CD14-positive monocyte (primary cell): ENCODE results near the gene CENPH. TPM values are rescaled to one million over a fixed set of nuclear protein-coding genes. Genes with fewer than 3 reads are reported as not detected.

Source experiments
- DNase-seq, 3 donors: peaks; one replicate each; pipeline ENCODE4 v3.0.0-alpha.2; 2011 to 2022
- H2AFZ ChIP-seq: 2 replicates; pipeline ENCODE4 v1.6.0; 2012; ENCODE audit warnings: mild to moderate bottlenecking, low read depth, low read length, inconsistent platforms; ENCODE audit not compliant: insufficient read depth, poor library complexity, severe bottlenecking
- H3K27ac ChIP-seq, 2 donors: 1 replicate in 1 of 2; 2 replicates in 1 of 2; pipeline ENCODE4 v1.5.1; 2012 to 2013; ENCODE audit warnings: low read length in 2 of 2, control low read depth in 1 of 2, inconsistent platforms in 1 of 2, low read depth in 1 of 2, mild to moderate bottlenecking in 1 of 2
- H3K27me3 ChIP-seq, 2 donors: one replicate each; pipeline versions ENCODE4 v1.6.0 to v1.6.1; 2011 to 2013; ENCODE audit warnings: low read length in 2 of 2; ENCODE audit not compliant: control insufficient read depth in 2 of 2, insufficient read depth in 2 of 2
- H3K36me3 ChIP-seq, 2 donors: replicated peaks in 1 of 2; 1 replicate in 1 of 2; 2 replicates in 1 of 2; pipeline versions ENCODE4 v1.5.1 to v1.6.1; 2012 to 2013; ENCODE audit warnings: low read length in 2 of 2, control low read depth in 1 of 2, inconsistent platforms in 1 of 2, mild to moderate bottlenecking in 1 of 2; ENCODE audit not compliant: insufficient read depth in 2 of 2, control insufficient read depth in 1 of 2
- H3K4me1 ChIP-seq, 2 donors: 1 replicate in 1 of 2; 2 replicates in 1 of 2; pipeline versions ENCODE4 v1.5.1 to v1.6.1; 2012 to 2013; ENCODE audit warnings: low read length in 2 of 2, control low read depth in 1 of 2, inconsistent platforms in 1 of 2, mild to moderate bottlenecking in 1 of 2, moderate library complexity in 1 of 2; ENCODE audit not compliant: insufficient read depth in 2 of 2, control insufficient read depth in 1 of 2
- H3K4me2 ChIP-seq: replicated peaks from 2 replicates; pipeline ENCODE3; 2012; ENCODE audit warnings: low read length, moderate library complexity, mild to moderate bottlenecking; ENCODE audit not compliant: poor library complexity, severe bottlenecking; ENCODE audit errors: extremely low read depth
- H3K4me3 ChIP-seq, 3 experiments: fragments of 200-600 bp in 1 of 3; sonication (generic) in 1 of 3; replicated peaks in 1 of 3; 1 replicate in 2 of 3; 2 replicates in 1 of 3; pipeline ENCODE4 v1.5.1; 2011 to 2013; ENCODE audit warnings: low read length in 3 of 3, mild to moderate bottlenecking in 3 of 3, control low read depth in 2 of 3, low read depth in 2 of 3, inconsistent platforms in 1 of 3, moderate library complexity in 1 of 3
- H3K79me2 ChIP-seq: 2 replicates; pipeline ENCODE4 v1.6.0; 2012; ENCODE audit warnings: mild to moderate bottlenecking, control low read depth, inconsistent platforms, low read length, moderate library complexity; ENCODE audit not compliant: insufficient read depth
- H3K9ac ChIP-seq: 2 replicates; pipeline ENCODE4 v1.6.0; 2017; ENCODE audit warnings: low read length, mild to moderate bottlenecking; ENCODE audit not compliant: insufficient read depth, poor library complexity, severe bottlenecking
- H3K9me3 ChIP-seq, 2 donors: replicated peaks in 1 of 2; 1 replicate in 1 of 2; 2 replicates in 1 of 2; pipeline versions ENCODE4 v1.5.1 to v1.6.1; 2012 to 2013; ENCODE audit warnings: low read length in 2 of 2, control low read depth in 1 of 2; ENCODE audit not compliant: control insufficient read depth in 1 of 2, insufficient read depth in 1 of 2
- H4K20me1 ChIP-seq: 2 replicates; pipeline ENCODE4 v1.6.0; 2012; ENCODE audit warnings: mild to moderate bottlenecking, low read length, control low read depth, moderate library complexity; ENCODE audit not compliant: insufficient read depth
- H3K27ac Mint-ChIP-seq, 7 donors: one replicate each; pipeline ENCODE4 v1.8.0; 2020; ENCODE audit warnings: mild to moderate bottlenecking in 7 of 7, mixed read lengths in 7 of 7, moderate library complexity in 6 of 7, inconsistent platforms in 2 of 7
- H3K27me3 Mint-ChIP-seq, 3 donors: one replicate each; pipeline ENCODE4 v1.8.0; 2021 to 2022; ENCODE audit warnings: low read depth in 3 of 3, mild to moderate bottlenecking in 3 of 3, mixed read lengths in 3 of 3, moderate library complexity in 3 of 3, inconsistent platforms in 1 of 3
- H3K36me3 Mint-ChIP-seq, 2 donors: one replicate each; pipeline ENCODE4 v1.8.0; 2020; ENCODE audit warnings: mixed read lengths in 2 of 2, inconsistent platforms in 1 of 2, mild to moderate bottlenecking in 1 of 2
- H3K4me1 Mint-ChIP-seq: one replicate; pipeline ENCODE4 v1.8.0; 2020; ENCODE audit warnings: mild to moderate bottlenecking, mixed read lengths
- H3K4me3 Mint-ChIP-seq, 2 donors: one replicate each; pipeline ENCODE4 v1.8.0; 2020; ENCODE audit warnings: mild to moderate bottlenecking in 2 of 2, mixed read lengths in 2 of 2, moderate library complexity in 1 of 2
- H3K9me3 Mint-ChIP-seq, 7 donors: one replicate each; pipeline ENCODE4 v1.8.0; 2020 to 2022; ENCODE audit warnings: mixed read lengths in 7 of 7, mild to moderate bottlenecking in 6 of 7, moderate library complexity in 6 of 7, inconsistent platforms in 2 of 7
- WGBS: methylation state at CpG from one replicate; pipeline ENCODE4 v1.1.5; 2013; ENCODE audit warnings: missing lambda C conversion rate; ENCODE audit not compliant: insufficient coverage; 5-methylcytosine and 5-hydroxymethylcytosine counted together
- intact Hi-C, 2 donors: fragments of 100-400 bp; cut with micrococcal nuclease; formaldehyde crosslinking; loops; one replicate each; pipeline versions ENCODE4 v1.15.0 to v1.15.1; 2023
- polyA plus RNA-seq, 3 donors: library from polyadenylated mRNA; depleted of rRNA in 1 of 3; unstranded in 2 of 3; stranded (reverse) in 1 of 3; fragments of 300-500 nt in 2 of 3; fragments of >200 nt in 1 of 3; fragmentation: Illumina TruSeq in 2 of 3; gene quantifications; 1 replicate in 2 of 3; 2 replicates in 1 of 3; pipeline ENCODE4 v1.2.3, GENCODE V29; 2012 to 2021
- TF ChIP-seq, protein P1 (sequence below): fragments of 200-600 bp; IDR thresholded peaks from one replicate; pipeline ENCODE4 v1.8.0; 2022; ENCODE audit warnings: antibody characterized with exemption, mild to moderate bottlenecking

Gene CENPH
- polyA plus RNA-seq, 3 donors, result 0.57 to 0.73 (median 0.61) TPM

DNA sequence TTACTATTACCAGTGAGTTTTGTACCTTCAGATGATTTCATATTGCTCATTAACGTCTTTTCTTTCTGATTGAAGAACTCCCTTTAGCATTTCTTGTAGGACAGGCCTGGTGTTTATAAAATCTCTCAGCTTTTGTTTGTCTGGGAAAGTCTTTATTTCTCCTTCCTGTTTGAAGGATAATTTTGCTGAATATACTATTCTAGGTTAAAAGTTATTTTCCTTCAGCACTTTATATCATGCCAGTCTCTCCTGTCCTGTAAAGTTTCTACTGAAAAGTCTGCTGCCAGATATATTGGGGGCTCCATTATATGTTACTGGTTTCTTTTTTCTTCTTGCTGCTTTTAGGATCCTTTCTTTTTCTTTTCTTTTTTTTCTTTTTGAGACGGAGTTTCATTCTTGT is 58.6 kb downstream of the CENPH start:
- H3K79me2 ChIP-seq, result peaks cover 79% of the 10 kb centered on the region
- H3K27ac ChIP-seq, result no peak overlapping the region
- TF ChIP-seq, protein P1, sequence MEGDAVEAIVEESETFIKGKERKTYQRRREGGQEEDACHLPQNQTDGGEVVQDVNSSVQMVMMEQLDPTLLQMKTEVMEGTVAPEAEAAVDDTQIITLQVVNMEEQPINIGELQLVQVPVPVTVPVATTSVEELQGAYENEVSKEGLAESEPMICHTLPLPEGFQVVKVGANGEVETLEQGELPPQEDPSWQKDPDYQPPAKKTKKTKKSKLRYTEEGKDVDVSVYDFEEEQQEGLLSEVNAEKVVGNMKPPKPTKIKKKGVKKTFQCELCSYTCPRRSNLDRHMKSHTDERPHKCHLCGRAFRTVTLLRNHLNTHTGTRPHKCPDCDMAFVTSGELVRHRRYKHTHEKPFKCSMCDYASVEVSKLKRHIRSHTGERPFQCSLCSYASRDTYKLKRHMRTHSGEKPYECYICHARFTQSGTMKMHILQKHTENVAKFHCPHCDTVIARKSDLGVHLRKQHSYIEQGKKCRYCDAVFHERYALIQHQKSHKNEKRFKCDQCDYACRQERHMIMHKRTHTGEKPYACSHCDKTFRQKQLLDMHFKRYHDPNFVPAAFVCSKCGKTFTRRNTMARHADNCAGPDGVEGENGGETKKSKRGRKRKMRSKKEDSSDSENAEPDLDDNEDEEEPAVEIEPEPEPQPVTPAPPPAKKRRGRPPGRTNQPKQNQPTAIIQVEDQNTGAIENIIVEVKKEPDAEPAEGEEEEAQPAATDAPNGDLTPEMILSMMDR, result no peak
- peaks cover 6 to 26% of the 10 kb centered on the region in 2 donors for H3K36me3 ChIP-seq
- H3K4me3 ChIP-seq, result no peak overlapping the region
- no CpG with 5 or more reads among the region's 2 CpGs for WGBS
- H4K20me1 ChIP-seq, result peaks cover 32% of the 10 kb centered on the region
- H3K9ac ChIP-seq, result no peak overlapping the region
- H3K4me1 ChIP-seq, result no peaks in the 10 kb centered on the region
- no peak for DNase-seq
- peaks cover 0 to 5% of the 10 kb centered on the region in 2 donors for H3K9me3 ChIP-seq
- Mint-ChIP-seq H3K9me3 (peaks cover 2 to 16% (median 9%) of the 10 kb centered on the region in 7 donors), H3K27me3 (no peaks in the 10 kb centered on the region), H3K36me3 (peaks cover 30 to 40% of the 10 kb centered on the region in 2 donors), H3K4me3 (no peak overlapping the region), H3K27ac (peak overlapping the region in 1 of 7 donors; percentile 32), H3K4me1 (peaks cover under 1% of the 10 kb centered on the region)
- intact Hi-C loops, result no loop called here
- H3K4me2 ChIP-seq, result no peak overlapping the region
- no peaks in the 10 kb centered on the region for H3K27me3 ChIP-seq
- no peak overlapping the region for H2AFZ ChIP-seq

DNA sequence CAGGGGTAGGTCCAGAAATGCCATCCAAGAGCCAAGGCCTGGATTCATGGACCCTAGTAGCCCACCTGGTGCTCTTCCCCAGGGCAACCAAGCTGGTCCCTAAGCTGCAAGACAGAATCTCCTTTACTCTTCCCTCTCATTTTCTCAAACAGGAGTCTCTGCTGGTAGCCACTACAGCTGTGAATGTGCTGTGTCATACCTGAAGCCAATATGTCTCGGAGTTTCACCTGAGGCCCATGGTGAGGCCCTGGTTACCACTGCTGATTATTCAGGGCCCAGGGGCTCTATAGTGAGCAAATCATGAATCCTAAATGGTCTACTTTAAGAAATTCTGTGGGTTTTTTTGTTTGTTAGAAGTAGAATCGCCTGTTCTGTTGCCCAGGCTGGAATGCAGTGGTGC is 61.2 kb downstream of the CENPH start:
- peaks cover 53% of the 10 kb centered on the region for H3K79me2 ChIP-seq
- intact Hi-C loops, result no loop called here
- no peaks in the 10 kb centered on the region for H3K27me3 ChIP-seq
- no peak for DNase-seq
- 86% methylated on average over 2 of the region's 2 CpGs for WGBS
- H3K4me2 ChIP-seq, result no peak overlapping the region
- H4K20me1 ChIP-seq, result peaks cover 29% of the 10 kb centered on the region
- H2AFZ ChIP-seq, result no peak overlapping the region
- H3K36me3 ChIP-seq, result peaks cover 8 to 46% of the 10 kb centered on the region in 2 donors
- Mint-ChIP-seq H3K4me1 (no peaks in the 10 kb centered on the region), H3K9me3 (peaks cover 2 to 15% (median 9%) of the 10 kb centered on the region in 7 donors), H3K27ac (no peak overlapping the region), H3K4me3 (no peak overlapping the region), H3K36me3 (peaks cover 33 to 58% of the 10 kb centered on the region in 2 donors), H3K27me3 (no peaks in the 10 kb centered on the region)
- H3K4me3 ChIP-seq, result no peak overlapping the region
- no peak overlapping the region for H3K9ac ChIP-seq
- H3K9me3 ChIP-seq, result peaks cover 0 to 5% of the 10 kb centered on the region in 2 donors
- TF ChIP-seq, protein P1, result no peak
- no peak overlapping the region for H3K27ac ChIP-seq
- H3K4me1 ChIP-seq, result no peaks in the 10 kb centered on the region
